ENCODE measurements around the gene DPP6. TPM values are rescaled to one million over a fixed set of nuclear protein-coding genes. Genes with fewer than 3 reads are reported as not detected.

DPP6 gene
- total and polyA plus RNA-seq, 2 of the 8 experiments (the other 6 are each of a cell fraction or from before 2014, with no cell fraction given), result 4.7 to 6.8 TPM

DNA sequence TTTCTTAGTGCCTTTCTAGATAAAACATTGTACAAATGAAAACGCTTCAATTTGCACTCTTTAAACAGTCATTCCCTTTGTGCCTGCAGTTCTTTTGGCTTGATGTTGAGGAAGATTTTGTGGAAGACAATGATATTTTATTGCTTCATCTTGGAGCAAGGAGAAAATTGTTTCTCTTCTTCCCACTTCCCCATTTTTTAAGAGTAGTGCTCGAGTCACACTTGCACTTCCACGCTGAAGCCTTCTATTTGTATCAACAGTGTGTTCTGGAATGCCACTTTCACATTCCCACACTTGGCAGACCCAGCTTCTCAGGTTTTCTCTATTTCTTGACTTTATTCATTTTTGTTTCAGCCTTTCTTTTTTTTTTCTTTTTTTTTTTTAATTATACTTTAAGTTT, 581.4 kb downstream of the DPP6 start (continued):
- TF ChIP-seq BACH1 (IDR thresholded peaks at IDR 0.05; ENCODE audit: low read length), result no peak
- no peak for TF ChIP-seq GTF2F1 (IDR thresholded peaks at IDR 0.05; ENCODE audit: borderline replicate concordance, low read depth, low read length)
- no peak for TF ChIP-seq RBBP5 (IDR thresholded peaks at IDR 0.05; ENCODE audit: borderline replicate concordance, low read depth, low read length)
- TF ChIP-seq POU5F1 (IDR thresholded peaks at IDR 0.05; ENCODE audit: low read depth, low read length), result no peak
- TF ChIP-seq SIRT6 (IDR thresholded peaks at IDR 0.05; ENCODE audit: low read length), result no peak
- TF ChIP-seq CTBP2 (IDR thresholded peaks at IDR 0.05; ENCODE audit: borderline replicate concordance, insufficient read depth, insufficient read length, low read length), result no peak
